K562 (cell line): ENCODE measurements around the gene APOO. TPM values are rescaled to one million over a fixed set of nuclear protein-coding genes. Genes with fewer than 3 reads are reported as not detected.

Source experiments
- ATAC-seq: fragments of 200-7000 bp; cut with Tn5 transposase; 3 replicates; pipeline ENCODE4 v1.9.1; 2020; ENCODE audit warnings: moderate library complexity
- BruUV-seq: library from RNA; stranded (reverse); fragments of 400-500 nt; replicated peaks from 2 replicates; lab custom pipeline; 2021; lab: Mats Ljungman, UMichigan
- CTCF ChIA-PET: fragments of 300-600 bp; formaldehyde crosslinking; extraction: SDS; loops from one replicate; lab custom pipeline; 2021; ENCODE audit warnings: low intra/inter-chr PET ratio; lab: Yijun Ruan, JAX
- POLR2A ChIA-PET: fragments of 300-600, 350-650 bp; sonication (Branson Sonifier 250); formaldehyde crosslinking; extraction: SDS; loops from one replicate; lab custom pipeline; 2021; ENCODE audit warnings: antibody characterized with exemption, inconsistent platforms; lab: Yijun Ruan, JAX
- DNase-seq, 4 experiments: peaks; one replicate each; pipeline versions ENCODE4 v3.0.0 to v3.0.0-alpha.2; 2011 to 2018; ENCODE audit warnings: low spot score in 3 of 4, mixed read lengths in 3 of 4; ENCODE audit errors: extremely low read depth in 1 of 4
- FAIRE-seq: peaks from 2 replicates; lab custom pipeline; 2011; peaks lifted over from hg19 to GRCh38; lab: Jason Lieb, UNC
- H2AFZ ChIP-seq: 2 replicates; pipeline ENCODE4 v1.6.0; 2011; ENCODE audit warnings: low read depth, low read length, control low read depth, inconsistent platforms
- H3K27ac ChIP-seq: fragments of 200-600 bp; 3 replicates; pipeline ENCODE4 v1.8.0; 2011; ENCODE audit warnings: low read depth, mild to moderate bottlenecking, control low read depth, inconsistent platforms, low read length, moderate library complexity, mixed read lengths; ENCODE audit errors: extremely low read depth
- H3K27me3 ChIP-seq, 2 experiments: fragments of 300-600 bp in 1 of 2; 2 replicates in 1 of 2; 3 replicates in 1 of 2; pipeline versions ENCODE4 v1.6.0 to v1.8.0; 2011; ENCODE audit warnings: inconsistent platforms in 2 of 2, low read length in 2 of 2, mild to moderate bottlenecking in 1 of 2, mixed read lengths in 1 of 2, moderate library complexity in 1 of 2; ENCODE audit not compliant: control insufficient read depth in 2 of 2, insufficient read depth in 2 of 2
- H3K36me3 ChIP-seq: fragments of 300-600 bp; 3 replicates; pipeline ENCODE4 v1.8.0; 2011; ENCODE audit warnings: mild to moderate bottlenecking, low read length, inconsistent platforms; ENCODE audit not compliant: control insufficient read depth, insufficient read depth
- H3K4me1 ChIP-seq, 2 experiments: fragments of 200-600 bp in 1 of 2; replicated peaks in 1 of 2; 2 replicates in 1 of 2; 3 replicates in 1 of 2; pipeline versions ENCODE4 v1.5.1 to v1.8.0; 2011; ENCODE audit warnings: inconsistent platforms in 2 of 2, low read length in 2 of 2, mild to moderate bottlenecking in 1 of 2, mixed read lengths in 1 of 2, moderate library complexity in 1 of 2; ENCODE audit not compliant: control insufficient read depth in 2 of 2, insufficient read depth in 2 of 2
- H3K4me2 ChIP-seq: 2 replicates; pipeline ENCODE4 v1.6.1; 2011; ENCODE audit warnings: low read length, control low read depth, inconsistent platforms, mixed read lengths; ENCODE audit not compliant: insufficient read depth
- H3K4me3 ChIP-seq: fragments of 200-600 bp; sonication (generic), shearing (Covaris generic); 2 replicates; pipeline ENCODE4 v1.5.1; 2016; ENCODE audit warnings: control low read depth, inconsistent platforms
- H3K79me2 ChIP-seq: fragments of 200-600 bp; 3 replicates; pipeline ENCODE4 v1.8.0; 2011; ENCODE audit warnings: low read length, inconsistent platforms; ENCODE audit not compliant: control insufficient read depth, insufficient read depth
- H3K9ac ChIP-seq, 2 experiments: 2 replicates each; pipeline versions ENCODE4 v1.6.0 to v1.6.1; 2011; ENCODE audit warnings: low read depth in 2 of 2, low read length in 2 of 2, control low read depth in 1 of 2, inconsistent platforms in 1 of 2, mild to moderate bottlenecking in 1 of 2, mixed read lengths in 1 of 2; ENCODE audit not compliant: insufficient read depth in 1 of 2
- H3K9me1 ChIP-seq: one replicate; pipeline ENCODE4 v1.6.0; 2011; ENCODE audit warnings: inconsistent platforms, mild to moderate bottlenecking, low read length, moderate library complexity; ENCODE audit not compliant: control insufficient read depth, insufficient read depth
- H3K9me3 ChIP-seq: replicated peaks from 2 replicates; pipeline ENCODE4 v1.5.1; 2011; ENCODE audit warnings: low read depth, low read length, inconsistent platforms; ENCODE audit not compliant: control insufficient read depth, insufficient read depth
- H4K20me1 ChIP-seq: replicated peaks from 2 replicates; pipeline ENCODE4 v1.6.1; 2011; ENCODE audit warnings: low read length, inconsistent platforms, mixed read lengths; ENCODE audit not compliant: control insufficient read depth, insufficient read depth
- RBM15 ChIP-seq: fragments of 200-400 bp; formaldehyde crosslinking; IDR thresholded peaks from 2 replicates; pipeline ENCODE4 v1.6.1; 2018; ENCODE audit warnings: mild to moderate bottlenecking, low read length, moderate library complexity; ENCODE audit not compliant: insufficient read depth
- WGBS: fragments of 100-300 bp; shearing (Covaris generic); methylation state at CpG from one replicate; pipeline ENCODE4 v1.1.6; 2016; ENCODE audit warnings: low coverage, mixed read lengths; ENCODE audit not compliant: insufficient coverage; ENCODE audit errors: missing lambda C conversion rate; 5-methylcytosine and 5-hydroxymethylcytosine counted together
- in situ Hi-C: fragments of 300-500 bp; cut with MboI; formaldehyde crosslinking; loops from 4 replicates; pipeline ENCODE4 v1.15.0; 2018; ENCODE audit warnings: inconsistent platforms, mixed read lengths
- intact Hi-C: fragments of 100-400 bp; cut with micrococcal nuclease; formaldehyde crosslinking; loops from 2 replicates; pipeline ENCODE4 v1.14.2; 2022
- polyA plus RNA-seq, 8 experiments: library from polyadenylated mRNA; depleted of rRNA in 4 of 8; stranded (reverse) in 5 of 8; unstranded in 3 of 8; fragments of >200 nt; fragmentation: Nextera tagmentation in 2 of 8; fragmentation: Illumina TruSeq in 1 of 8; extraction: Ambion mirVana in 2 of 8; extraction: Trizol in 1 of 8; gene quantifications; 2 replicates each; pipeline versions ENCODE4 v1.2.1 to v1.2.3, GENCODE V29; 2011 to 2014; ENCODE audit warnings: inconsistent platforms in 1 of 8, missing spikeins in 1 of 8
- total RNA-seq, 7 experiments: library from RNA; depleted of rRNA in 6 of 7; stranded (reverse); fragments of >200 nt in 6 of 7; fragmentation: Illumina TruSeq in 2 of 7; extraction: Trizol in 2 of 7; gene quantifications; 2 replicates each; pipeline versions ENCODE4 v1.2.1 to v1.2.3, GENCODE V29; 2011 to 2021; ENCODE audit warnings: low replicate concordance in 1 of 7
- TF ChIP-seq, protein P1 (sequence below): sonication (generic); formaldehyde crosslinking; IDR thresholded peaks from 2 replicates; pipeline ENCODE4 v1.9.0; 2022; ENCODE audit warnings: mild to moderate bottlenecking, missing genetic modification reagents
- TF ChIP-seq, protein P2 (sequence below): fragments of 250-450 bp; sonication (Bioruptor Pico); IDR thresholded peaks from 2 replicates; pipeline ENCODE4 v1.4.0; 2020; ENCODE audit warnings: borderline replicate concordance
- TF ChIP-seq, protein P3 (sequence below): IDR thresholded peaks from 2 replicates; pipeline ENCODE4 v1.6.1; 2016; ENCODE audit warnings: missing genetic modification characterization, missing compliant biosample characterization

The APOO gene
- total and polyA plus RNA-seq, 9 of the 15 experiments (the other 6 are each of a cell fraction or from before 2014, with no cell fraction given), result 37.3 to 76.4 (median 60.8) TPM

DNA sequence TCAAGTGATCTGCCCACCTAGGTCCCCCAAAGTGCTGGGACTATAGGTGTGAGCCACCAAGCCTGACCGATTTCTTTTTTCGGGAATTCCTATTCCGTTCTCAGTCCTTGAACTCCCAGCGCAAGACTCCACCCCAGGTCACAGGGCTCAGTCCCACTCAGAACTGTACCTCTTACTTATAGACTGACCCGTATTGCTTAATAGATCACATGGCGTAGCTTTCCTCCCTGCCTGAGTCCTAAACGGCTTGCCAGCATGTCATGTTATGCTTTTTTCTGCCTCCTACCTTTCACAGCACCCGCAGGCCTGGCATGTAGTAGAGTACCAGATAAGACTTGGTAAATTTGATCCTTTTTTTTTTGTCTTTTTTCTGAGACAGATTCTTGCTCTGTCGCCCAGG lies 102.3 kb downstream of the APOO start:
- no peak for FAIRE-seq
- Histone ChIP-seq H3K36me3 (no peaks in the 10 kb centered on the region), H2AFZ (no peak overlapping the region), H3K9me1 (no peaks in the 10 kb centered on the region), H3K4me3 (no peak overlapping the region), H3K4me1 (peaks cover 0 to 4% of the 10 kb centered on the region in 2 experiments; a peak in 3 of 5 replicates), H4K20me1 (no peaks in the 10 kb centered on the region), H3K9me3 (no peaks in the 10 kb centered on the region), H3K9ac (no peak overlapping the region), H3K27me3 (no peaks in the 10 kb centered on the region), H3K4me2 (no peak overlapping the region), H3K27ac (no peak overlapping the region), H3K79me2 (no peaks in the 10 kb centered on the region)
- 89% methylated on average over 9 of the region's 9 CpGs for WGBS
- TF ChIP-seq, protein P1, sequence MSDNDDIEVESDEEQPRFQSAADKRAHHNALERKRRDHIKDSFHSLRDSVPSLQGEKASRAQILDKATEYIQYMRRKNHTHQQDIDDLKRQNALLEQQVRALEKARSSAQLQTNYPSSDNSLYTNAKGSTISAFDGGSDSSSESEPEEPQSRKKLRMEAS (CRISPR knock-in tag), result no peak
- TF ChIP-seq, protein P2, sequence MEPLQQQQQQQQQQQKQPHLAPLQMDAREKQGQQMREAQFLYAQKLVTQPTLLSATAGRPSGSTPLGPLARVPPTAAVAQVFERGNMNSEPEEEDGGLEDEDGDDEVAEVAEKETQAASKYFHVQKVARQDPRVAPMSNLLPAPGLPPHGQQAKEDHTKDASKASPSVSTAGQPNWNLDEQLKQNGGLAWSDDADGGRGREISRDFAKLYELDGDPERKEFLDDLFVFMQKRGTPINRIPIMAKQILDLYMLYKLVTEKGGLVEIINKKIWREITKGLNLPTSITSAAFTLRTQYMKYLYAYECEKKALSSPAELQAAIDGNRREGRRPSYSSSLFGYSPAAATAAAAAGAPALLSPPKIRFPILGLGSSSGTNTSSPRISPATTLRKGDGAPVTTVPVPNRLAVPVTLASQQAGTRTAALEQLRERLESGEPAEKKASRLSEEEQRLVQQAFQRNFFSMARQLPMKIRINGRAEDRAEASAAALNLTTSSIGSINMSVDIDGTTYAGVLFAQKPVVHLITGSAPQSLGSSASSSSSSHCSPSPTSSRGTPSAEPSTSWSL (CRISPR knock-in tag), result no peak
- ChIA-PET POLR2A (no interaction called here), CTCF (no interaction called here)
- no TSS peak for BruUV-seq
- ATAC-seq, result no peak
- intact Hi-C loops, result no loop called here
- DNase-seq, result no peak
- in situ Hi-C loops, result no loop called here

DNA sequence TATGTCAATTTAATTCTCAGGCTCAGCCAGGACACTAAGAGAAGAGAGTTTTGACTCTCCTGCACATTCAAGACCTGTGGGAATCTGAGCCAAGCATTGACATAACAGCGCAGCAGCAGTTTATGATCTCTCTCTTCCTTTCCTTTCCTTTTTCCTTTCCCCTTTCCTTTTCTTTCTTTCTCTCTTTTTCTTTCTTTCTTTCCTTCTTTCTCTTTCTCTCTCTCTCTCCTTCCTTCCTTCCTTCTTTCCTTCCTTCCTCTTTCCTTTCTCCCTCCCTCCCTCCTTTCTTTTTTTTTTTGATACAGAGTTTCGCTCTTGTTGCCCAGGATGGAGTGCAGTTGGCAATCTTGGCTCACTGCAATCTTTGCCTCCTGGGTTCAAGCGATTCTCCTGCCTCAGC lies 103.2 kb downstream of the APOO start:
- Histone ChIP-seq H3K36me3 (no peaks in the 10 kb centered on the region), H3K9me3 (no peaks in the 10 kb centered on the region), H3K27ac (no peak overlapping the region), H3K4me1 (peaks cover under 1 to 4% of the 10 kb centered on the region in 2 experiments; a peak in 3 of 5 replicates), H3K4me2 (no peak overlapping the region), H3K9ac (no peak overlapping the region), H3K4me3 (no peak overlapping the region), H4K20me1 (no peaks in the 10 kb centered on the region), H3K27me3 (no peaks in the 10 kb centered on the region), H3K79me2 (no peaks in the 10 kb centered on the region), H2AFZ (0 out of 2 replicates have a peak overlapping the region, but pooled peaks have one; percentile 38), H3K9me1 (no peaks in the 10 kb centered on the region)
- no peak for TF ChIP-seq RBM15
- TF ChIP-seq, protein P3, sequence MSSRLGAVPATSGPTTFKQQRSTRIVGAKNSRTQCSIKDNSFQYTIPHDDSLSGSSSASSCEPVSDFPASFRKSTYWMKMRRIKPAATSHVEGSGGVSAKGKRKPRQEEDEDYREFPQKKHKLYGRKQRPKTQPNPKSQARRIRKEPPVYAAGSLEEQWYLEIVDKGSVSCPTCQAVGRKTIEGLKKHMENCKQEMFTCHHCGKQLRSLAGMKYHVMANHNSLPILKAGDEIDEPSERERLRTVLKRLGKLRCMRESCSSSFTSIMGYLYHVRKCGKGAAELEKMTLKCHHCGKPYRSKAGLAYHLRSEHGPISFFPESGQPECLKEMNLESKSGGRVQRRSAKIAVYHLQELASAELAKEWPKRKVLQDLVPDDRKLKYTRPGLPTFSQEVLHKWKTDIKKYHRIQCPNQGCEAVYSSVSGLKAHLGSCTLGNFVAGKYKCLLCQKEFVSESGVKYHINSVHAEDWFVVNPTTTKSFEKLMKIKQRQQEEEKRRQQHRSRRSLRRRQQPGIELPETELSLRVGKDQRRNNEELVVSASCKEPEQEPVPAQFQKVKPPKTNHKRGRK (tag), result peak; percentile 81
- POLR2A ChIA-PET, result no interaction called here
- BruUV-seq, result no TSS peak
- 73% methylated on average over 2 of the region's 3 CpGs for WGBS
- in situ Hi-C loops (no loop called here), intact Hi-C loops (no loop called here)
- CTCF ChIA-PET, result no interaction called here
- ATAC-seq, result no peak
- DNase-seq, result no peak
- no peak for FAIRE-seq
